Astrocyte (in vitro differentiated cells and primary cell): ENCODE measurements around the gene H1-8. TPM values are rescaled to one million over a fixed set of nuclear protein-coding genes. Genes with fewer than 3 reads are reported as not detected.

Source experiments
- DNase-seq: peaks from one replicate; pipeline ENCODE4 v3.0.0-alpha.2; 2010; ENCODE audit warnings: low read depth
- FAIRE-seq: peaks from 2 replicates; lab custom pipeline; 2011; peaks lifted over from hg19 to GRCh38; lab: Jason Lieb, UNC
- H2AFZ ChIP-seq: 2 replicates; pipeline ENCODE4 v1.6.0; 2012; ENCODE audit warnings: low read depth, low read length, inconsistent platforms
- H3K27ac ChIP-seq: 2 replicates; pipeline ENCODE4 v1.5.1; 2011; ENCODE audit warnings: low read depth, low read length, inconsistent platforms
- H3K27me3 ChIP-seq: 2 replicates; pipeline ENCODE4 v1.6.0; 2011; ENCODE audit warnings: low read length, inconsistent platforms; ENCODE audit not compliant: insufficient read depth
- H3K36me3 ChIP-seq: 2 replicates; pipeline ENCODE4 v1.5.1; 2011; ENCODE audit warnings: low read length, inconsistent platforms; ENCODE audit not compliant: insufficient read depth
- H3K4me1 ChIP-seq: 2 replicates; pipeline ENCODE4 v1.5.1; 2011; ENCODE audit warnings: low read length, inconsistent platforms; ENCODE audit not compliant: insufficient read depth
- H3K4me2 ChIP-seq: 2 replicates; pipeline ENCODE4 v1.6.0; 2012; ENCODE audit warnings: low read length, inconsistent platforms
- H3K4me3 ChIP-seq: 2 replicates; pipeline ENCODE4 v1.5.1; 2011; ENCODE audit warnings: low read depth, mild to moderate bottlenecking, low read length, inconsistent platforms; ENCODE audit not compliant: insufficient read depth
- H3K79me2 ChIP-seq: 2 replicates; pipeline ENCODE4 v1.6.0; 2012; ENCODE audit warnings: mild to moderate bottlenecking, low read length, inconsistent platforms; ENCODE audit not compliant: insufficient read depth
- H3K9ac ChIP-seq: 2 replicates; pipeline ENCODE4 v1.6.0; 2012; ENCODE audit warnings: mild to moderate bottlenecking, low read length, inconsistent platforms
- H3K9me3 ChIP-seq: 2 replicates; pipeline ENCODE4 v1.5.1; 2012; ENCODE audit warnings: low read depth, mild to moderate bottlenecking, low read length, inconsistent platforms; ENCODE audit not compliant: insufficient read depth
- H4K20me1 ChIP-seq: 2 replicates; pipeline ENCODE4 v1.6.0; 2012; ENCODE audit warnings: low read length, inconsistent platforms; ENCODE audit not compliant: insufficient read depth
- H3K27ac Mint-ChIP-seq: one replicate; pipeline ENCODE4 v1.8.0; 2021; ENCODE audit warnings: mild to moderate bottlenecking, mixed read lengths; ENCODE audit not compliant: unreplicated experiment
- H3K27me3 Mint-ChIP-seq: one replicate; pipeline ENCODE4 v1.8.0; 2021; ENCODE audit warnings: low read depth, mixed read lengths; ENCODE audit not compliant: unreplicated experiment
- H3K36me3 Mint-ChIP-seq: one replicate; pipeline ENCODE4 v1.8.0; 2021; ENCODE audit warnings: low read depth, mixed read lengths; ENCODE audit not compliant: unreplicated experiment
- H3K4me1 Mint-ChIP-seq: one replicate; pipeline ENCODE4 v1.8.0; 2021; ENCODE audit warnings: low read depth, mixed read lengths; ENCODE audit not compliant: unreplicated experiment
- H3K4me3 Mint-ChIP-seq: one replicate; pipeline ENCODE4 v1.8.0; 2021; ENCODE audit warnings: mild to moderate bottlenecking, moderate library complexity, mixed read lengths; ENCODE audit not compliant: unreplicated experiment
- H3K9me3 Mint-ChIP-seq: one replicate; pipeline ENCODE4 v1.8.0; 2021; ENCODE audit warnings: mild to moderate bottlenecking, mixed read lengths; ENCODE audit not compliant: unreplicated experiment
- EZH2 ChIP-seq: IDR thresholded peaks from 2 replicates; pipeline ENCODE4 v1.6.1; 2012; ENCODE audit warnings: mild to moderate bottlenecking, low read length, inconsistent platforms; ENCODE audit not compliant: insufficient read depth
- total RNA-seq: library from RNA; stranded (reverse); gene quantifications from 2 replicates; pipeline ENCODE4 v1.2.1, GENCODE V29; 2021
- TF ChIP-seq, protein P1 (sequence below): IDR thresholded peaks from 2 replicates; pipeline ENCODE4 v1.5.1; 2011; ENCODE audit warnings: low read depth, mild to moderate bottlenecking, inconsistent platforms, low read length, moderate library complexity; ENCODE audit not compliant: insufficient read depth

The H1-8 gene
- total RNA-seq, 1 donor from 2014 or later = not detected

DNA sequence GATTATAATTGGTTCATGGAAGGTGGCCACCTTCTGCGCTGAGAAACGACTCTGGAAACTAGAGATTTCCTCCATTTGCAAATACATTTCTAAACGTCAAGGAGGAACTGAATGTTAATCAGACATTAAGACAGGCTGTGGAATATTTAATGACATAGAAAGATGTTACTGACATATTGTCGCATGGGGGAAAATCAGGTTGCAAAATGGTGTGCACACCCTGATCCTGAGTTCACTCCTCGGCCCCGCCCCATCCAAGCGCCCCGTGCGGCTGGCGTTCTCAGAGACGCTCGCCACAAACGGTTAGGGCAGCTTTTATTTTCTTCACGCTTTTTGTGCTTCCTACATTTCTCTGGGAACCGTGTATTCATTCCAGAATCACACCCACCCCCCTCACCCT, 10.7 kb downstream of the H1-8 start:
- Histone ChIP-seq H3K9me3 (no peaks in the 10 kb centered on the region), H3K4me1 (peaks cover 26% of the 10 kb centered on the region), H3K4me2 (no peak overlapping the region), H3K36me3 (no peaks in the 10 kb centered on the region), H3K27ac (no peak overlapping the region), H3K79me2 (no peaks in the 10 kb centered on the region), H3K27me3 (no peaks in the 10 kb centered on the region), H3K4me3 (no peak overlapping the region), H3K9ac (no peak overlapping the region), H4K20me1 (no peaks in the 10 kb centered on the region), H2AFZ (no peak overlapping the region)
- DNase-seq (no peak), FAIRE-seq (no peak)
- Mint-ChIP-seq H3K27ac (no peak overlapping the region), H3K4me1 (peaks cover 52% of the 10 kb centered on the region), H3K27me3 (no peaks in the 10 kb centered on the region), H3K36me3 (peaks cover 24% of the 10 kb centered on the region), H3K9me3 (no peaks in the 10 kb centered on the region), H3K4me3 (no peak overlapping the region)
- TF ChIP-seq, protein P1, sequence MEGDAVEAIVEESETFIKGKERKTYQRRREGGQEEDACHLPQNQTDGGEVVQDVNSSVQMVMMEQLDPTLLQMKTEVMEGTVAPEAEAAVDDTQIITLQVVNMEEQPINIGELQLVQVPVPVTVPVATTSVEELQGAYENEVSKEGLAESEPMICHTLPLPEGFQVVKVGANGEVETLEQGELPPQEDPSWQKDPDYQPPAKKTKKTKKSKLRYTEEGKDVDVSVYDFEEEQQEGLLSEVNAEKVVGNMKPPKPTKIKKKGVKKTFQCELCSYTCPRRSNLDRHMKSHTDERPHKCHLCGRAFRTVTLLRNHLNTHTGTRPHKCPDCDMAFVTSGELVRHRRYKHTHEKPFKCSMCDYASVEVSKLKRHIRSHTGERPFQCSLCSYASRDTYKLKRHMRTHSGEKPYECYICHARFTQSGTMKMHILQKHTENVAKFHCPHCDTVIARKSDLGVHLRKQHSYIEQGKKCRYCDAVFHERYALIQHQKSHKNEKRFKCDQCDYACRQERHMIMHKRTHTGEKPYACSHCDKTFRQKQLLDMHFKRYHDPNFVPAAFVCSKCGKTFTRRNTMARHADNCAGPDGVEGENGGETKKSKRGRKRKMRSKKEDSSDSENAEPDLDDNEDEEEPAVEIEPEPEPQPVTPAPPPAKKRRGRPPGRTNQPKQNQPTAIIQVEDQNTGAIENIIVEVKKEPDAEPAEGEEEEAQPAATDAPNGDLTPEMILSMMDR = no peak
- no peak for TF ChIP-seq EZH2

- Mint-ChIP-seq H3K4me3 (no peak overlapping the region), H3K4me1 (peaks cover 49% of the 10 kb centered on the region), H3K27ac (no peak overlapping the region), H3K36me3 (peaks cover 24% of the 10 kb centered on the region), H3K27me3 (no peaks in the 10 kb centered on the region), H3K9me3 (no peaks in the 10 kb centered on the region)
- no peaks in the 10 kb centered on the region for H4K20me1 ChIP-seq
- TF ChIP-seq, protein P1 = no peak
- no peak for TF ChIP-seq EZH2
- peaks cover 30% of the 10 kb centered on the region for H3K4me1 ChIP-seq
- DNase-seq (no peak), FAIRE-seq (no peak)
- no peak overlapping the region for H3K9ac ChIP-seq
- H3K4me3 ChIP-seq = no peak overlapping the region
- H3K27me3 ChIP-seq = no peaks in the 10 kb centered on the region
- H3K36me3 ChIP-seq = no peaks in the 10 kb centered on the region
- H3K9me3 ChIP-seq = no peaks in the 10 kb centered on the region
- H3K79me2 ChIP-seq = no peaks in the 10 kb centered on the region
- H3K27ac ChIP-seq = no peak overlapping the region
- no peak overlapping the region for H3K4me2 ChIP-seq
- no peak overlapping the region for H2AFZ ChIP-seq
Observed at GRCh38 chr3:129554356-129555152, 11.6 kb downstream of the H1-8 start.

- TF ChIP-seq, protein P1 = no peak
- TF ChIP-seq EZH2 = no peak
- H2AFZ ChIP-seq = no peak overlapping the region
- H3K79me2 ChIP-seq = no peaks in the 10 kb centered on the region
- no peak overlapping the region for H3K4me3 Mint-ChIP-seq
- no peaks in the 10 kb centered on the region for H4K20me1 ChIP-seq
- H3K9me3 ChIP-seq = no peaks in the 10 kb centered on the region
- H3K27me3 ChIP-seq = no peaks in the 10 kb centered on the region
- DNase-seq (no peak), FAIRE-seq (no peak)
- H3K9ac ChIP-seq = no peak overlapping the region
- H3K27me3 Mint-ChIP-seq = no peaks in the 10 kb centered on the region
- no peak overlapping the region for H3K4me2 ChIP-seq
- H3K27ac ChIP-seq = no peak overlapping the region
- H3K4me1 ChIP-seq = peaks cover 31% of the 10 kb centered on the region
- peaks cover 24% of the 10 kb centered on the region for H3K36me3 Mint-ChIP-seq
- no peaks in the 10 kb centered on the region for H3K36me3 ChIP-seq
- no peaks in the 10 kb centered on the region for H3K9me3 Mint-ChIP-seq
- H3K27ac Mint-ChIP-seq = no peak overlapping the region
- peaks cover 45% of the 10 kb centered on the region for H3K4me1 Mint-ChIP-seq
- H3K4me3 ChIP-seq = no peak overlapping the region
Observed at GRCh38 chr3:129555153-129555550, 12.2 kb downstream of the H1-8 start.
